ENCODE results near the gene INPP5D. TPM values are rescaled to one million over a fixed set of nuclear protein-coding genes. Genes with fewer than 3 reads are reported as not detected.

Gene INPP5D
- total RNA-seq, 1 donor from 2014 or later, result 14.7 TPM

- peaks cover 1% of the 10 kb centered on the region for H3K27me3 Mint-ChIP-seq (ENCODE audit: low read depth, unreplicated experiment)
- Histone ChIP-seq H3K36me3 (ENCODE audit: insufficient read depth, low read length) (no peaks in the 10 kb centered on the region), H3K27ac (ENCODE audit: low read depth, low read length) (no peak overlapping the region), H3K9me3 (ENCODE audit: insufficient read depth, low read depth, low read length) (no peaks in the 10 kb centered on the region), H2AFZ (ENCODE audit: low read depth, low read length) (no peak overlapping the region), H3K4me2 (ENCODE audit: low read length) (no peak overlapping the region), H3K9ac (ENCODE audit: low read length) (no peak overlapping the region), H3K4me3 (ENCODE audit: insufficient read depth, low read depth, low read length) (no peak overlapping the region), H3K27me3 (ENCODE audit: insufficient read depth, low read length) (no peaks in the 10 kb centered on the region), H3K79me2 (ENCODE audit: insufficient read depth, low read length) (no peaks in the 10 kb centered on the region), H4K20me1 (ENCODE audit: insufficient read depth, low read length) (no peaks in the 10 kb centered on the region), H3K4me1 (ENCODE audit: insufficient read depth, low read length) (no peaks in the 10 kb centered on the region)
- no peak overlapping the region for H3K4me3 Mint-ChIP-seq (ENCODE audit: unreplicated experiment)
- no peak overlapping the region for H3K27ac Mint-ChIP-seq (ENCODE audit: unreplicated experiment)
- no peaks in the 10 kb centered on the region for H3K4me1 Mint-ChIP-seq (ENCODE audit: low read depth, unreplicated experiment)
- no peaks in the 10 kb centered on the region for H3K36me3 Mint-ChIP-seq (ENCODE audit: low read depth, unreplicated experiment)
- peaks cover 2% of the 10 kb centered on the region for H3K9me3 Mint-ChIP-seq (ENCODE audit: unreplicated experiment)
- TF ChIP-seq EZH2 (IDR thresholded peaks at IDR 0.05; ENCODE audit: insufficient read depth, low read length) (no peak), CTCF (IDR thresholded peaks at IDR 0.05; ENCODE audit: insufficient read depth, low read depth, low read length) (no peak)
- FAIRE-seq, result no peak
- DNase-seq (ENCODE audit: low read depth), result no peak
These were observed 181.7 kb downstream of the INPP5D start for GRCh38 chr2:233241803-233242202.

- Histone ChIP-seq H3K27me3 (ENCODE audit: insufficient read depth, low read length) (no peaks in the 10 kb centered on the region), H3K4me1 (ENCODE audit: insufficient read depth, low read length) (no peaks in the 10 kb centered on the region), H3K9me3 (ENCODE audit: insufficient read depth, low read depth, low read length) (no peaks in the 10 kb centered on the region), H3K36me3 (ENCODE audit: insufficient read depth, low read length) (no peaks in the 10 kb centered on the region), H3K9ac (ENCODE audit: low read length) (no peak overlapping the region), H2AFZ (ENCODE audit: low read depth, low read length) (no peak overlapping the region), H3K4me2 (ENCODE audit: low read length) (peak overlapping the region; percentile 1), H4K20me1 (ENCODE audit: insufficient read depth, low read length) (no peaks in the 10 kb centered on the region), H3K4me3 (ENCODE audit: insufficient read depth, low read depth, low read length) (no peak overlapping the region), H3K27ac (ENCODE audit: low read depth, low read length) (no peak overlapping the region), H3K79me2 (ENCODE audit: insufficient read depth, low read length) (no peaks in the 10 kb centered on the region)
- no peak overlapping the region for H3K4me3 Mint-ChIP-seq (ENCODE audit: unreplicated experiment)
- no peak for FAIRE-seq
- DNase-seq (ENCODE audit: low read depth), result no peak
- H3K9me3 Mint-ChIP-seq (ENCODE audit: unreplicated experiment), result peaks cover 2% of the 10 kb centered on the region
- TF ChIP-seq CTCF (IDR thresholded peaks at IDR 0.05; ENCODE audit: insufficient read depth, low read depth, low read length) (no peak), EZH2 (IDR thresholded peaks at IDR 0.05; ENCODE audit: insufficient read depth, low read length) (no peak)
- H3K27me3 Mint-ChIP-seq (ENCODE audit: low read depth, unreplicated experiment), result peaks cover 1% of the 10 kb centered on the region
- no peaks in the 10 kb centered on the region for H3K36me3 Mint-ChIP-seq (ENCODE audit: low read depth, unreplicated experiment)
- no peaks in the 10 kb centered on the region for H3K4me1 Mint-ChIP-seq (ENCODE audit: low read depth, unreplicated experiment)
- no peak overlapping the region for H3K27ac Mint-ChIP-seq (ENCODE audit: unreplicated experiment)
These were observed 182.2 kb downstream of the INPP5D start for GRCh38 chr2:233242231-233242927.

GRCh38 chr2:233243348-233243747, 183.2 kb downstream of the INPP5D start:
- H3K27ac Mint-ChIP-seq (ENCODE audit: unreplicated experiment), result no peak overlapping the region
- Histone ChIP-seq H3K36me3 (ENCODE audit: insufficient read depth, low read length) (no peaks in the 10 kb centered on the region), H3K9me3 (ENCODE audit: insufficient read depth, low read depth, low read length) (no peaks in the 10 kb centered on the region), H4K20me1 (ENCODE audit: insufficient read depth, low read length) (no peaks in the 10 kb centered on the region), H2AFZ (ENCODE audit: low read depth, low read length) (no peak overlapping the region), H3K4me3 (ENCODE audit: insufficient read depth, low read depth, low read length) (no peak overlapping the region), H3K79me2 (ENCODE audit: insufficient read depth, low read length) (no peaks in the 10 kb centered on the region), H3K4me2 (ENCODE audit: low read length) (no peak overlapping the region), H3K4me1 (ENCODE audit: insufficient read depth, low read length) (no peaks in the 10 kb centered on the region), H3K27ac (ENCODE audit: low read depth, low read length) (no peak overlapping the region), H3K9ac (ENCODE audit: low read length) (no peak overlapping the region), H3K27me3 (ENCODE audit: insufficient read depth, low read length) (no peaks in the 10 kb centered on the region)
- H3K9me3 Mint-ChIP-seq (ENCODE audit: unreplicated experiment), result no peaks in the 10 kb centered on the region
- no peak for TF ChIP-seq EZH2 (IDR thresholded peaks at IDR 0.05; ENCODE audit: insufficient read depth, low read length)
- peaks cover 1% of the 10 kb centered on the region for H3K27me3 Mint-ChIP-seq (ENCODE audit: low read depth, unreplicated experiment)
- DNase-seq (ENCODE audit: low read depth), result no peak
- H3K4me1 Mint-ChIP-seq (ENCODE audit: low read depth, unreplicated experiment), result peaks cover 6% of the 10 kb centered on the region
- H3K4me3 Mint-ChIP-seq (ENCODE audit: unreplicated experiment), result no peak overlapping the region
- no peaks in the 10 kb centered on the region for H3K36me3 Mint-ChIP-seq (ENCODE audit: low read depth, unreplicated experiment)
- FAIRE-seq, result no peak
